ENCODE measurements around the gene AGBL5.
A peak's percentile ranks its signal among the peaks of the same experiment; 100 is the strongest.

The AGBL5 gene

DNA sequence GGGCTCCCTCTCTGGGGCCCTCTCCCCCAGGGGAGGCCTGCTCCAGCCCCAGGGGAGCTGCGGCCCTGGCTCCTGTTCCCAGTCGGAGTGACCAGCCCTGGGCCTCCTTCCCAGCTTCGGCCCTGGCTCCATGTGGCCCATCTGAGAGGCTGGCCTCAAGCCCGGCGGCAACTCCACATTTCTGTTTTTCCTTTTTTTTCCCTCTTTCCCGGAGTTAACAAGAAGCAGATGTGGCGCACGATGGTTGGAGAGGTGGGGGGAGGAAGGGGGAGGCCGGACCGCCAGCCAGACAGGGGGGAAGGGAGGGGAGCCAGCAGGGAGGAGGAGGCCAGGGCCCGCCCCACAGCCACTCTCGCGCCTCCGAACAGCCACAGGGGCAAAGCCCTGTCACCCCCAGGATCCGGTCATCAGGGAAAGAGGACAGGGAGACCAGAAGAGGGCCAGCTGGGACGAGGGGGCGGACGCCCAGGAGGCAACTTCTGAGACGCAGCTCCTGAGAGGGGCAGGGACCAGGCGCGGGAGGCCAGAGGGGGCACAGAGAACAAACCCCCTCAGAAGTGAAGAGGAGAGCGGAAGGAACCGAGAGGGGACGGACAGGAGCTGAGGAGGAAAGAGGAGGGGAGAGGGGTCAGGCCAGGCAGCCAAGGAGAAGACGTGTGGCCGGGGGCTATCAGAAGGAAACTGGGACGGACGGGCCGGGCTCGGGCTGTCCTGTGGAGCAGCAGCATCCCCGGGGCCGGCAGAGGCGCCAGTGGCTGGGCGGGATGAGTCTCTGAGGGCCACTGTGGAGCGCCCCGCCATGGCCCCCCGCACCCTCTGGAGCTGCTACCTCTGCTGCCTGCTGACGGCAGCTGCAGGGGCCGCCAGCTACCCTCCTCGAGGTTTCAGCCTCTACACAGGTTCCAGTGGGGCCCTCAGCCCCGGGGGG, 27.1 kb downstream of the AGBL5 start, which contains the start of gene EMILIN1:
TSS of gene EMILIN1 (plus strand) at position 349 of the 928 bp plus-strand sequence. CDS start at position 800, 451 bp downstream.
- DNase-seq (ENCODE audit: low read depth): peak; percentile 93

- DNase-seq (ENCODE audit: low read depth): no peak
These were observed 28.0 kb downstream of the AGBL5 start for GRCh38 chr2:27079233-27080139.

DNA sequence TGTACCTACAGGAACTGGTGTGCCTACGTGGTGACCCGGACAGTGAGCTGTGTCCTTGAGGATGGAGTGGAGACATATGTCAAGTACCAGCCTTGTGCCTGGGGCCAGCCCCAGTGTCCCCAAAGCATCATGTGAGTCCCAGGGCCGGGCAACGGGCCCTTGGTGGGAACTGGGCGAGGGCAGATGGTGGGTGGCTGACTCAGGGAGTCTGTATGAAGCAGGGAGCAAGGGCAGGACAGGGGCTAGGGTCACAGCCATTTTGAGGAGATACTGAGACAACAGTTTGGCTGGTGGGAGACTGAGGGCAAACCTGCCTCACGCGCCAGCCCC, 28.6 kb downstream of the AGBL5 start:
- no peak for DNase-seq (ENCODE audit: low read depth)

- DNase-seq (ENCODE audit: low read depth): no peak
These were observed 29.1 kb downstream of the AGBL5 start for GRCh38 chr2:27080603-27080936.

DNA sequence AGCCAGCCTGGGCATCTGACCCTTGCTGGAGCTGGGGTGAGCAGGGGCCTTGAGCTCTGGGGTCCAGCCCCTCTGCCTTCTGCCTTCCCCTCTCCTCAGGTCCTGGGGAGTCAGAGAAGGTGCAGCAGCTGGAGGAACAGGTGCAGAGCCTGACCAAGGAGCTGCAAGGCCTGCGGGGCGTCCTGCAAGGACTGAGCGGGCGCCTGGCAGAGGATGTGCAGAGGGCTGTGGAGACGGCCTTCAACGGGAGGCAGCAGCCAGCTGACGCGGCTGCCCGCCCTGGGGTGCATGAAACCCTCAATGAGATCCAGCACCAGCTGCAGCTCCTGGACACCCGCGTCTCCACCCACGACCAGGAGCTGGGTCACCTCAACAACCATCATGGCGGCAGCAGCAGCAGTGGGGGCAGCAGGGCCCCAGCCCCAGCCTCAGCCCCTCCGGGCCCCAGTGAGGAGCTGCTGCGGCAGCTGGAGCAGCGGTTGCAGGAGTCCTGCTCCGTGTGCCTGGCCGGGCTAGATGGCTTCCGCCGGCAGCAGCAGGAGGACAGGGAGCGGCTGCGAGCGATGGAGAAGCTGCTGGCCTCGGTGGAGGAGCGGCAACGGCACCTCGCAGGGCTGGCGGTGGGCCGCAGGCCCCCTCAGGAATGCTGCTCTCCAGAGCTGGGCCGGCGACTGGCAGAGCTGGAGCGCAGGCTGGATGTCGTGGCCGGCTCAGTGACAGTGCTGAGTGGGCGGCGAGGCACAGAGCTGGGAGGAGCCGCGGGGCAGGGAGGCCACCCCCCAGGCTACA, 30.7 kb downstream of the AGBL5 start:
- no peak for DNase-seq (ENCODE audit: low read depth)

GRCh38 chr2:27082773-27083409, 31.4 kb downstream of the AGBL5 start:
- DNase-seq (ENCODE audit: low read depth): no peak

DNA sequence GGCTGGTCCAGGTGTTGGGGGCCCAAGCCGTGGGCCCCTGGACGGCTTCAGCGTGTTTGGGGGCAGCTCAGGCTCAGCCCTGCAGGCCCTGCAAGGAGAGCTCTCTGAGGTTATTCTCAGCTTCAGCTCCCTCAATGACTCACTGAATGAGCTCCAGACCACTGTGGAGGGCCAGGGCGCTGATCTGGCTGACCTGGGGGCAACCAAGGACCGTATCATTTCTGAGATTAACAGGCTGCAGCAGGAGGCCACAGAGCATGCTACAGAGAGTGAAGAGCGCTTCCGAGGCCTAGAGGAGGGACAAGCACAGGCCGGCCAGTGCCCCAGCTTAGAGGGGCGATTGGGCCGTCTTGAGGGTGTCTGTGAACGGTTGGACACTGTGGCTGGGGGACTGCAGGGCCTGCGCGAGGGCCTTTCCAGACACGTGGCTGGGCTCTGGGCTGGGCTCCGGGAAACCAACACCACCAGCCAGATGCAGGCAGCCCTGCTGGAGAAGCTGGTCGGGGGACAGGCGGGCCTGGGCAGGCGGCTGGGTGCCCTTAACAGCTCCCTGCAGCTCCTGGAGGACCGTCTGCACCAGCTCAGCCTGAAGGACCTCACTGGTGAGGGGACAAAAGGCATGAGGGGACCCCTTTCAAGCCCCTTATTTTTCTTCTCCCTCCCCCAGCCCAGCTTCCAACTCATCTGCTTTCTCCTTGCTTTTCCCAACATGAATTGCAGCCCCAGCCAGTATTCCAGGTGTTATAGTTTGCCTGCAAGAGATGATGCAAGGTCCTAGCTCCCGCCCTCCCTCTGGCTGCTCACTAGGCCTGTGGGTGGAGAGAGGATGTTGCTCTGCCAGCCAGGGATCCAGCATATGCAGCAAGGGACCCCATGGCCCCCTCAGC, 32.2 kb downstream of the AGBL5 start:
- no peak for DNase-seq (ENCODE audit: low read depth)

- no peak for DNase-seq (ENCODE audit: low read depth)
These were observed 33.0 kb downstream of the AGBL5 start for GRCh38 chr2:27084297-27085061.

DNA sequence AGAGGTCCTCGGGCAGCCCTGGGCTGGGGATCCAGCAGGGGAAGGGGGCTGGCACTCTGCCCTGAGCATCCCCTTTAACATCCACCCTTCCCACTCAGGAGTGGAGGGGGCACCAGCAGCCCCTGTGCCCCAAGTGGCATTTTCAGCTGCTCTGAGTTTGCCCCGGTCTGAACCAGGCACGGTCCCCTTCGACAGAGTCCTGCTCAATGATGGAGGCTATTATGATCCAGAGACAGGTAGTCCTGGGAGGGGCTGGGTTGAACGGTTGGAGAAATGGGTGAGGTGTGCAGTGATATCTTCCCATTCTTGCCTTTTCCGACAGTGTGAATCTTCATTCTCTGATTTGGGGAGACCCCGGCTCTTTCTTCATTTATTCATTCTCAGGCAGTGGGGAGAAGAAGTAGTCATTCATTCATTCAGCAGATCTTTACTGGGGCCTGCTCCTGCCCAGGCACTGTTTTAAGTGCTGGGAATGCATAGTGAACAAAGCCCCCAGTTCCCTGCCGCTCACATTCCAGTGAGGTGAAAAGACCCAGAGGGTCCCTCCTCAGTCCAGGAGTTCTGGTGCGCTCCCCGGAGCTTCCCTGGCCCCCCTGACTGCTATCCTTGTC, 33.7 kb downstream of the AGBL5 start:
- DNase-seq (ENCODE audit: low read depth): no peak

DNA sequence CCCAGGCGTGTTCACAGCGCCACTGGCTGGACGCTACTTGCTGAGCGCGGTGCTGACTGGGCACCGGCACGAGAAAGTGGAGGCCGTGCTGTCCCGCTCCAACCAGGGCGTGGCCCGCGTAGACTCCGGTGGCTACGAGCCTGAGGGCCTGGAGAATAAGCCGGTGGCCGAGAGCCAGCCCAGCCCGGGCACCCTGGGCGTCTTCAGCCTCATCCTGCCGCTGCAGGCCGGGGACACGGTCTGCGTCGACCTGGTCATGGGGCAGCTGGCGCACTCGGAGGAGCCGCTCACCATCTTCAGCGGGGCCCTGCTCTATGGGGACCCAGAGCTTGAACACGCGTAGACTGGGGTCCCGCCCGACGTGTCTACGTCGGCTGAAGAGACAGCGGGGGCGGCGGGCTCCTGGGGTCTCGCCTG, 34.2 kb downstream of the AGBL5 start:
- peak; percentile 55 for DNase-seq (ENCODE audit: low read depth)

- DNase-seq (ENCODE audit: low read depth): peak; percentile 83
These were observed 34.7 kb downstream of the AGBL5 start for GRCh38 chr2:27086090-27086723.

GRCh38 chr2:27086724-27087593, 35.5 kb downstream of the AGBL5 start, which contains the start of gene KHK:
KHK (plus strand) TSS chr2:27086772; CDS start chr2:27087260, 488 bp downstream.
- no peak for DNase-seq (ENCODE audit: low read depth)

DNA sequence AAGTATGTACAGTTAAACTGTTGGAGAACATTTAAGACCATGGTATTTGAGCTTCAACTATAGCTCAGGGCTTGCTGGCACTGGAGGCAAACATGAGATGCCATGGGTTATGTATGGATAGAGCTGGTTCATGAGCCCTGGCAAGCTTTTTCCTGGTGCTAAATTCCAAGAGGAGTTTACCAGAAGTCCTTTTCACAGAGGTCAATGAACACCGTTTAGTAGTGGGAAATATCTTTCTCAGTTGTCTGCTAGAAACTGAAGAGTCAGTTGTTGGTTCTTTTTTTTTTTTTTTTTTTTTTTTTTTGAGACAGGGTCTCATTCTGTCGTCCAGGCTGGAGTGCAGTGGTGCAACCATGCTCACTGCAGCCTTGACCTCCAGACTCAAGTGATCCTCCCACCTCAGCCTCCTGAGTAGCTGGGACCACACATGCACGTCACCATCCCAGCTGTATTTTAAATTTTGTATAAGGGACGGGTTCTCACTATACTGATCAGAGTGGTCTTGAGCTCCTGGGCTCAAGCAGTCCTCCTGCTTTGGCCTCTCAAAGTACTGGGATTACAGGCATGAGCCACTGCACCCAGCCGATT, 36.4 kb downstream of the AGBL5 start:
- DNase-seq (ENCODE audit: low read depth): no peak

DNA sequence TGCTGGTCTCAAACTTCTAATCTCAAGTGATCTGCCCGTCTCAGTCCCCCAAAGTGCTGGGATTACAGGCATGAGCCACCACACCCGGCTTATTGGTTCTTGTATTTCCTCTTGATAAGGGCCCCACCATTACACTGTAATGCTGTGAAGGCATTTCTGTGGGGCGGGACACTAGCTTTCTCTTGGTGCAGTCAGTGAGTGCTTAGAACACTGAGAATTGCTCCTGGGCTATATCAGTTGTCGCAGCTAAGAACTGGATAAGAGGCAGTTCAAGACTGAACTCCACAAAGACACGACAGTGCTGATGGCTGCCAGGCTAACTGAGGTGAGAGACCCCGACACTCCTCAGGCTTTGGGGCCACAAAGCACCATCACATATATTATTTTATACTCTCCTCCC, 37.2 kb downstream of the AGBL5 start:
- no peak for DNase-seq (ENCODE audit: low read depth)

DNA sequence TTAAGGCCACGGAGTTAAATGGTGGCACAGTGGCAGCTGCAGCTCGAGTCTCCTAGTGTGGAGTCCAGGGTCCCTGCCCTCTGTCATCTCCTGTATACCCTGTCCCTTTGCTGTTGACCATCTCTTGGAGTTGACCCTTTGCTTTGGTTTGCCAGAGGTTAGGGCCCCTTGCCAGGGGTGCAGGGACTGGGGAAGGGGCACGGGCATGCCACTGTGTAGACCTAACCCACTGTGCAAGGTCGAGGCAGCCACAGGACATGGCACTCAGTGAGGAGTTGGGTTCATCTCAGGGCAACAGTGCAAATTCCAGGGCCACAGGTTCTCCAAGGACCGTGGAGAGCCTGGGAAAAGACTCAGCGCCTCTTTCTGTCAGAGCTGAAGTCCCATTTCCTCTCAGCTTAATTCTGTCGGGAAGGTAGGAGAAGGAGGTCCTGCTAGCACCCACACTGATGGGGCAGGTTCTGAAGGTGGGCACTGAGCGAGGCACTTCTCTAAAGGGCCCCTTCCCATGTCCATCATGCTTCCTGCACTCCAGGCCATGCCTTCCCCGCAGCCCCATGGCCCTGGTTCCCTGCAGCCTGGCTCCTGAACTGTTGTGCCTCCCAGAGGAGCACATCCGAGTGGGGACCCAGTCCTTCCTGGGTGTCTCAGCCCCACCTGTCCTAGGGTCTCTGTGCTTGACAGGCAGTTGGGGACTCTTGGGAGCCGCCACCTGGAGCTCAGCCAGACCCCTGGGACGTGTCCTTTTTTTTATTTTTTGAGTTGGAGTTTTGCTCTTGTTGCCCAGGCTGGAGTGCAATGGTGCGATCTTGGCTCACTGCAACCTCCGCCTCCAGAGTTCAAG, 37.9 kb downstream of the AGBL5 start:
- no peak for DNase-seq (ENCODE audit: low read depth)

Measured in fibroblast of the conjunctiva (primary cell).